ENCODE data around the gene SPAAR. TPM values are rescaled to one million over a fixed set of nuclear protein-coding genes. Genes with fewer than 3 reads are reported as not detected.

SPAAR gene
- polyA plus RNA-seq, 1 experiment: 0.17 TPM

DNA sequence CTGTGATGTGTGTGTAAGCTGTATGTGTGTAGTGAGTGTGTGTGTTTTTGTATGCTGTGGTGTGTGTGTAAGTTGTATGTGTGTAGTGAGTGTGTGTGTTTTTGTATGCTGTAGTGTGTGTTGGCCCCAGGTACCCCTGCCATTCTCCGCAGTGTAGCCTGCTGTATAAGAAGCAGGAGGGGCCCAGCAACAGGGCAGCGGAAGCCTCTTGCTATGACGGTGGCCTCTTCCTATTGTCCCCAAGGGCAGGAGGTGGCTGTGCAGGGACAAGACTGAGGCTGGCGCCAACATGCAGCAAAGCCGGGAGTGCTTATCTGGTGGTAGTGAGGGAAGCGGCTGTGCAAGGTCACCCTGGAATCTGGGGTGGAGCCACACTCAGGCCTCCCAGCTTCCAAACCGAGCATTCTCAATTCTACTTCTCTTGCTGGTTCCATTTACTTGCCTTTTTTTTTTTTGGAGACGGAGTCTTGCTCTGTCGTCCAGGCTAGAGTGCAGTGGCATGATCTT, 5.1 kb downstream of the SPAAR start:
- ChIA-PET POLR2A (no interaction called here), CTCF (no interaction called here)
- Histone ChIP-seq H3K27ac (ENCODE audit: low read depth, low read length) (no peak overlapping the region), H3K27me3 (ENCODE audit: control insufficient read depth, insufficient read depth, low read length) (no peaks in the 10 kb centered on the region), H3K9me3 (ENCODE audit: control insufficient read depth, insufficient read depth, low read length) (no peaks in the 10 kb centered on the region; the same call in 1 of the 2 replicates), H3K4me3 (ENCODE audit: low read depth, low read length) (no peak overlapping the region)
- DNase-seq (ENCODE audit: low read depth, low spot score): no peak
- TF ChIP-seq, protein P1, sequence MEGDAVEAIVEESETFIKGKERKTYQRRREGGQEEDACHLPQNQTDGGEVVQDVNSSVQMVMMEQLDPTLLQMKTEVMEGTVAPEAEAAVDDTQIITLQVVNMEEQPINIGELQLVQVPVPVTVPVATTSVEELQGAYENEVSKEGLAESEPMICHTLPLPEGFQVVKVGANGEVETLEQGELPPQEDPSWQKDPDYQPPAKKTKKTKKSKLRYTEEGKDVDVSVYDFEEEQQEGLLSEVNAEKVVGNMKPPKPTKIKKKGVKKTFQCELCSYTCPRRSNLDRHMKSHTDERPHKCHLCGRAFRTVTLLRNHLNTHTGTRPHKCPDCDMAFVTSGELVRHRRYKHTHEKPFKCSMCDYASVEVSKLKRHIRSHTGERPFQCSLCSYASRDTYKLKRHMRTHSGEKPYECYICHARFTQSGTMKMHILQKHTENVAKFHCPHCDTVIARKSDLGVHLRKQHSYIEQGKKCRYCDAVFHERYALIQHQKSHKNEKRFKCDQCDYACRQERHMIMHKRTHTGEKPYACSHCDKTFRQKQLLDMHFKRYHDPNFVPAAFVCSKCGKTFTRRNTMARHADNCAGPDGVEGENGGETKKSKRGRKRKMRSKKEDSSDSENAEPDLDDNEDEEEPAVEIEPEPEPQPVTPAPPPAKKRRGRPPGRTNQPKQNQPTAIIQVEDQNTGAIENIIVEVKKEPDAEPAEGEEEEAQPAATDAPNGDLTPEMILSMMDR (IDR thresholded peaks at IDR 0.05; ENCODE audit: low read depth, low read length): no peak

DNA sequence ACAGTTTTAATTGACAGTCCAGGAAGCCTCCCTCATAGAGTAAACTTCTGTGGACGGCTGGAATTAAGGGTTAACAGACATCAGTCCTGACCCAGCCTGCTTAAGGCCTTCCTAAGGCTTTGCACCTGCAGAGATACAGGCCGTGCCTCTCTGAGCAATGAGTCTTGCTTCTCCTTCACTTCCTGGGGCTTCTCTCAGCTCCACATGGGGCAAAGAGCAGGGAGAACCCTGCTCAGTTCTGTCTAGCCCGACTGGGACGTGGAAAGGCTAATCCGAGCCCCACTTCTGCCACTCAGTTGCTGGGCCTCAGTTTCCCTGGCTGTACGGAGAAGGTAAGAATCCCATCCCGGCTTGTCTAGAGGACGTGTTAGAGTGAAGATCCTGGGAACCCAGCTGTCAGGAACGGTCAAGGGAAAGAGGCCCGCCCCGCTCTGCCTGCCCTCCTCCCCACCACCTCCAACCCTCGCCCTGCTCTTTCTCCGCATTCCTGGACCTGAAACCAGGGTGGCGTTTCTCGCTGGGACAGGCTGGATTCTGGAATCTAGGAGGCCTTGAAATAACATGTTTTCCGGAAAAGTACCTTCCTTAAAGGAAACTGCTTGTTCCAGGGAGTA, 6.5 kb downstream of the SPAAR start:
- H3K27ac ChIP-seq (ENCODE audit: low read depth, low read length): no peak overlapping the region
- ChIA-PET CTCF (no interaction called here), POLR2A (no interaction called here)
- no peak for DNase-seq (ENCODE audit: low read depth, low spot score)
- no peak overlapping the region for H3K4me3 ChIP-seq (ENCODE audit: low read depth, low read length)
- TF ChIP-seq, protein P1 (IDR thresholded peaks at IDR 0.05; ENCODE audit: low read depth, low read length): no peak
- H3K27me3 ChIP-seq (ENCODE audit: control insufficient read depth, insufficient read depth, low read length): no peaks in the 10 kb centered on the region
- H3K9me3 ChIP-seq (ENCODE audit: control insufficient read depth, insufficient read depth, low read length): no peaks in the 10 kb centered on the region; the same call in 1 of the 2 replicates

DNA sequence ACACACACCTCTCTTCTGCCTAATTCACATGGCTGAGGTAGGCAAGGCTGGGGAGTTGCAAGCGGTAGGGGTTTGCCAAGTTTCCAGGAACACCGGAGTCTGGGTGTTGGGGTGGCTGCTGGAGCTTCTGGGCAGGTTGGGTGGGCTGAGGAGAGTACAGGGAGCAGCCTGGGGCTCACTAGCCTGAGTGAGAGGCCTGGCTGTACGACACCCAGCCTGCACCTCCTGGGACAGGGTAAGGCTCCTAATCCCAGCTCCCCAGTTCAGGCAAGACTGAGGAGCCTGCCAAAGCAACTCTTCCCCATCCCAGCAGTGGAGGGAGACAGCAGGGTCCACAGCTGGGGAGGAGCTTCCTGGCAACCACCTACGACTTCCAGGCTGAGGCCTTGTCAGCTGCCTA, 8.0 kb downstream of the SPAAR start:
- TF ChIP-seq, protein P1 (IDR thresholded peaks at IDR 0.05; ENCODE audit: low read depth, low read length): no peak
- no peak for DNase-seq (ENCODE audit: low read depth, low spot score)
- H3K9me3 ChIP-seq (ENCODE audit: control insufficient read depth, insufficient read depth, low read length): no peaks in the 10 kb centered on the region; the same call in 1 of the 2 replicates
- CTCF ChIA-PET: interaction anchor here (1.3 kb wide), 1 partner anchor 91 kb away, joined by 3 read pairs; no protein-coding TSS in a partner anchor
- no peak overlapping the region for H3K4me3 ChIP-seq (ENCODE audit: low read depth, low read length)
- POLR2A ChIA-PET: no interaction called here
- H3K27me3 ChIP-seq (ENCODE audit: control insufficient read depth, insufficient read depth, low read length): no peaks in the 10 kb centered on the region
- no peak overlapping the region for H3K27ac ChIP-seq (ENCODE audit: low read depth, low read length)

DNA sequence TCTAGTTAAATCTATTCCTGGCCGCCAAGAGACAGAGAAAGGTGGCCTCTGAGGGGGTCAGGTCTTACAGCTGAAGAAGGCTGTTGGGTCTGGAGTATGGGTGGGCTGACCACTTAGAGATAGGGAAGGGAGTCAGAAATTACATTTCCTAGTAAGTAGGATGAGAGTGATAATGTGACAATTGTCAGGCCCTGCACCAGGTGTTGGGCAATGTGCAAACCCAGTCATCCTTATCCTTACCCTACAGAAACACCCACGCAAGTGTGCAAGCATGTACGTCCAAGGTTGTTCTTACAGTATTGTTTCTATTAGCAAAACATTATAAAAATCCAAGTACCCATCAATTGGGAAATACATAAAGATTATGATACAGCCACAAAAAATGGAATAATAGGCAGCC, 9.5 kb downstream of the SPAAR start:
- H3K4me3 ChIP-seq (ENCODE audit: low read depth, low read length): no peak overlapping the region
- TF ChIP-seq, protein P1 (IDR thresholded peaks at IDR 0.05; ENCODE audit: low read depth, low read length): no peak
- POLR2A ChIA-PET: interaction anchor here (1.9 kb wide), 1 partner anchor 12 kb away, joined by 5 read pairs; the partner anchor contains the start of gene HRCT1
- H3K27ac ChIP-seq (ENCODE audit: low read depth, low read length): no peak overlapping the region
- CTCF ChIA-PET: interaction anchor here (1.1 to 1.5 kb wide), 4 partner anchors 13 to 105 kb away, joined by 3 to 4 read pairs (median 3); no protein-coding TSS in a partner anchor
- DNase-seq (ENCODE audit: low read depth, low spot score): no peak
- no peaks in the 10 kb centered on the region; the same call in 1 of the 2 replicates for H3K9me3 ChIP-seq (ENCODE audit: control insufficient read depth, insufficient read depth, low read length)
- H3K27me3 ChIP-seq (ENCODE audit: control insufficient read depth, insufficient read depth, low read length): no peaks in the 10 kb centered on the region

All from AG04450 (cell line).